Superior temporal gyrus (tissue), 1 donor: Measurements from ENCODE around the gene C1QTNF8.
"Not testable (repeated sequence)": the region's sequence is repeated elsewhere in the genome, so short reads cannot be mapped to it uniquely, and the experiment has no call there.

Source experiments
- DNase-seq: peaks from one replicate; pipeline ENCODE4 v3.0.0-alpha.2; 2016; ENCODE audit errors: extremely low spot score

The C1QTNF8 gene

GRCh38 chr16:1094124-1094479, 1.9 kb downstream of the C1QTNF8 start:
- DNase-seq, result no peak

- no peak for DNase-seq
These were observed 2.5 kb downstream of the C1QTNF8 start for GRCh38 chr16:1093284-1094123.

- DNase-seq, result not testable (repeated sequence)
These were observed 3.3 kb downstream of the C1QTNF8 start for GRCh38 chr16:1092685-1093283.

- no peak for DNase-seq
These were observed 4.0 kb downstream of the C1QTNF8 start for GRCh38 chr16:1091992-1092552.

- DNase-seq, result no peak
These were observed 5.1 kb downstream of the C1QTNF8 start for GRCh38 chr16:1090620-1091587.

GRCh38 chr16:1089822-1090619, 6.0 kb downstream of the C1QTNF8 start:
- DNase-seq, result no peak

- no peak for DNase-seq
These were observed 6.6 kb downstream of the C1QTNF8 start for GRCh38 chr16:1089439-1089821.

GRCh38 chr16:1088295-1089170, 7.5 kb downstream of the C1QTNF8 start:
- DNase-seq, result no peak

GRCh38 chr16:1086443-1086842, 9.6 kb downstream of the C1QTNF8 start:
- DNase-seq, result not testable (repeated sequence)

GRCh38 chr16:1084971-1085370, 11.1 kb downstream of the C1QTNF8 start:
- no peak for DNase-seq

- no peak for DNase-seq
These were observed 12.9 kb downstream of the C1QTNF8 start for GRCh38 chr16:1082952-1083675.

- no peak for DNase-seq
These were observed 13.6 kb downstream of the C1QTNF8 start for GRCh38 chr16:1082266-1082951.

GRCh38 chr16:1081734-1082265, 14.2 kb downstream of the C1QTNF8 start:
- no peak for DNase-seq

GRCh38 chr16:1080801-1081733, 15.0 kb downstream of the C1QTNF8 start:
- no peak for DNase-seq

GRCh38 chr16:1079786-1080525, 16.1 kb downstream of the C1QTNF8 start:
- DNase-seq, result no peak

GRCh38 chr16:1079341-1079740, 16.7 kb downstream of the C1QTNF8 start:
- DNase-seq, result no peak

- no peak for DNase-seq
These were observed 17.4 kb downstream of the C1QTNF8 start for GRCh38 chr16:1078579-1079021.
